H9 (cell line): Measurements from ENCODE around the gene DPP10. TPM values are rescaled to one million over a fixed set of nuclear protein-coding genes. Genes with fewer than 3 reads are reported as not detected.

ENCODE experiments used
- DNase-seq: peaks from one replicate; pipeline ENCODE4 v3.0.0-alpha.2; 2017
- H2AFZ ChIP-seq: one replicate; pipeline ENCODE4 v1.6.1; 2013; ENCODE audit warnings: mild to moderate bottlenecking, low read length, control low read depth, moderate library complexity
- H2AK5ac ChIP-seq: 2 replicates; pipeline ENCODE4 v1.6.1; 2013; ENCODE audit warnings: low read length, control low read depth, mixed read lengths; ENCODE audit not compliant: insufficient read length
- H2BK120ac ChIP-seq: one replicate; pipeline ENCODE4 v1.6.1; 2013; ENCODE audit warnings: low read depth, mild to moderate bottlenecking, low read length, control low read depth, inconsistent platforms; ENCODE audit not compliant: poor library complexity, severe bottlenecking
- H2BK12ac ChIP-seq: 2 replicates; pipeline ENCODE4 v1.6.1; 2013; ENCODE audit warnings: low read length, control low read depth, mixed read lengths, low read depth; ENCODE audit not compliant: insufficient read length
- H2BK15ac ChIP-seq: 2 replicates; pipeline ENCODE4 v1.6.1; 2013; ENCODE audit warnings: low read depth, low read length, control low read depth
- H2BK20ac ChIP-seq: one replicate; pipeline ENCODE4 v1.6.1; 2013; ENCODE audit warnings: low read depth, mild to moderate bottlenecking, low read length, control low read depth, inconsistent platforms; ENCODE audit not compliant: poor library complexity, severe bottlenecking
- H2BK5ac ChIP-seq: 2 replicates; pipeline ENCODE4 v1.6.1; 2013; ENCODE audit warnings: low read length, control low read depth, mixed read lengths; ENCODE audit not compliant: insufficient read length
- H3K14ac ChIP-seq: 2 replicates; pipeline ENCODE4 v1.6.1; 2013; ENCODE audit warnings: low read length, control low read depth; ENCODE audit not compliant: insufficient read depth
- H3K18ac ChIP-seq: 2 replicates; pipeline ENCODE4 v1.6.1; 2013; ENCODE audit warnings: low read depth, mild to moderate bottlenecking, mixed read lengths, low read length, control low read depth; ENCODE audit not compliant: insufficient read length
- H3K23ac ChIP-seq: 2 replicates; pipeline ENCODE4 v1.6.1; 2013; ENCODE audit warnings: low read length, control low read depth, mixed read lengths, low read depth; ENCODE audit not compliant: insufficient read length
- H3K23me2 ChIP-seq: 2 replicates; pipeline ENCODE4 v1.6.1; 2013; ENCODE audit warnings: low read depth, mild to moderate bottlenecking, mixed read lengths, low read length, control low read depth; ENCODE audit not compliant: insufficient read length, poor library complexity, severe bottlenecking
- H3K27ac ChIP-seq: 2 replicates; pipeline ENCODE4 v1.5.1; 2013; ENCODE audit warnings: low read length, control low read depth, mixed read lengths, low read depth; ENCODE audit not compliant: insufficient read length
- H3K27me3 ChIP-seq: 2 replicates; pipeline ENCODE4 v1.6.1; 2013; ENCODE audit warnings: low read length, control low read depth, inconsistent platforms; ENCODE audit not compliant: insufficient read depth
- H3K4ac ChIP-seq: 2 replicates; pipeline ENCODE4 v1.6.1; 2013; ENCODE audit warnings: low read depth, mild to moderate bottlenecking, control low read depth, inconsistent platforms, low read length, moderate library complexity
- H3K4me1 ChIP-seq: 2 replicates; pipeline ENCODE4 v1.6.1; 2013; ENCODE audit warnings: low read length, control low read depth, inconsistent platforms; ENCODE audit not compliant: insufficient read depth
- H3K4me2 ChIP-seq: 2 replicates; pipeline ENCODE4 v1.6.1; 2013; ENCODE audit warnings: low read length, control low read depth, mixed read lengths; ENCODE audit not compliant: insufficient read length, insufficient read depth
- H3K56ac ChIP-seq: 2 replicates; pipeline ENCODE4 v1.6.1; 2013; ENCODE audit warnings: low read depth, mild to moderate bottlenecking, mixed read lengths, low read length, control low read depth; ENCODE audit not compliant: insufficient read length
- H3K79me1 ChIP-seq: 2 replicates; pipeline ENCODE4 v1.6.1; 2013; ENCODE audit warnings: low read depth, mild to moderate bottlenecking, moderate library complexity, low read length, control low read depth, inconsistent platforms; ENCODE audit not compliant: insufficient read depth, poor library complexity, severe bottlenecking
- H3K79me2 ChIP-seq: 2 replicates; pipeline ENCODE4 v1.6.1; 2013; ENCODE audit warnings: low read length, control low read depth, inconsistent platforms; ENCODE audit not compliant: insufficient read depth
- H3K9ac ChIP-seq: 2 replicates; pipeline ENCODE4 v1.6.1; 2013; ENCODE audit warnings: low read length, control low read depth, mixed read lengths; ENCODE audit not compliant: insufficient read length; ENCODE audit errors: extremely low read depth
- H3K9me3 ChIP-seq: one replicate; pipeline ENCODE4 v1.6.1; 2013; ENCODE audit warnings: low read depth, low read length, inconsistent platforms; ENCODE audit not compliant: control insufficient read depth
- H3T11ph ChIP-seq: one replicate; pipeline ENCODE4 v1.6.1; 2013; ENCODE audit warnings: mild to moderate bottlenecking, low read length, control low read depth, inconsistent platforms
- H4K20me1 ChIP-seq: one replicate; pipeline ENCODE4 v1.6.1; 2013; ENCODE audit not compliant: control insufficient read depth, insufficient read length, insufficient read depth
- H4K5ac ChIP-seq: 2 replicates; pipeline ENCODE4 v1.6.1; 2013; ENCODE audit warnings: low read depth, mild to moderate bottlenecking, mixed read lengths, low read length, control low read depth; ENCODE audit not compliant: insufficient read length
- H4K8ac ChIP-seq: replicated peaks from 2 replicates; pipeline ENCODE4 v1.6.1; 2013; ENCODE audit warnings: low read length, control low read depth, mixed read lengths, low read depth; ENCODE audit not compliant: insufficient read length
- H4K91ac ChIP-seq: 2 replicates; pipeline ENCODE4 v1.6.1; 2013; ENCODE audit warnings: low read depth, mild to moderate bottlenecking, moderate library complexity, mixed read lengths, low read length, control low read depth; ENCODE audit not compliant: insufficient read length
- H3K27ac Mint-ChIP-seq, 3 experiments: 2 replicates in 2 of 3; 3 replicates in 1 of 3; pipeline ENCODE4 v1.8.0; 2020 to 2021; ENCODE audit warnings: mixed read lengths in 3 of 3, mild to moderate bottlenecking in 1 of 3, moderate library complexity in 1 of 3
- H3K27me3 Mint-ChIP-seq: 2 replicates; pipeline ENCODE4 v1.8.0; 2021; ENCODE audit warnings: low read depth, mild to moderate bottlenecking, moderate library complexity, mixed read lengths
- H3K36me3 Mint-ChIP-seq, 3 experiments: 2 replicates in 2 of 3; 3 replicates in 1 of 3; pipeline ENCODE4 v1.8.0; 2020 to 2021; ENCODE audit warnings: low read depth in 3 of 3, mixed read lengths in 3 of 3; ENCODE audit not compliant: insufficient read depth in 1 of 3
- H3K4me1 Mint-ChIP-seq, 2 experiments: 2 replicates each; pipeline ENCODE4 v1.8.0; 2020; ENCODE audit warnings: mixed read lengths in 2 of 2
- H3K4me3 Mint-ChIP-seq, 2 experiments: 2 replicates in 1 of 2; 3 replicates in 1 of 2; pipeline ENCODE4 v1.8.0; 2020 to 2021; ENCODE audit warnings: mild to moderate bottlenecking in 2 of 2, mixed read lengths in 2 of 2, moderate library complexity in 1 of 2
- H3K9me3 Mint-ChIP-seq, 2 experiments: 2 replicates in 1 of 2; 3 replicates in 1 of 2; pipeline ENCODE4 v1.8.0; 2020; ENCODE audit warnings: mild to moderate bottlenecking in 2 of 2, mixed read lengths in 2 of 2, moderate library complexity in 1 of 2
- CTCF ChIP-seq: fragments of 200-600 bp; sonication (generic); conservative IDR thresholded peaks from 3 replicates; pipeline ENCODE4 v1.8.0; 2021; ENCODE audit warnings: antibody characterized with exemption, mild to moderate bottlenecking
- WGBS: extraction: QIAGEN DNeasy Blood & Tissue Kit; methylation state at CpG from one replicate; pipeline ENCODE4 v1.1.7; 2013; ENCODE audit warnings: missing lambda C conversion rate, low lambda C conversion rate, mixed read lengths; ENCODE audit not compliant: insufficient read length; ENCODE audit errors: extremely low coverage; 5-methylcytosine and 5-hydroxymethylcytosine counted together
- total RNA-seq: library from RNA; stranded (reverse); gene quantifications from 2 replicates; pipeline ENCODE4 v1.2.1, GENCODE V29; 2021

The DPP10 gene
- total RNA-seq, 1 experiment from 2014 or later, result 11.3 TPM

- H3K9me3 Mint-ChIP-seq, result peaks cover 9 to 10% of the 10 kb centered on the region in 2 experiments; a peak in 4 of 5 replicates
- no peak overlapping the region for H3K18ac ChIP-seq
- no peak for TF ChIP-seq CTCF
These were observed 357.9 kb downstream of the DPP10 start for GRCh38 chr2:114800371-114800770.

More at GRCh38 chr2:114800371-114800770, 357.9 kb downstream of the DPP10 start:
- H2BK12ac ChIP-seq, result no peak overlapping the region
- H3K79me2 ChIP-seq, result no peaks in the 10 kb centered on the region
- no peak overlapping the region for H3K4ac ChIP-seq
- Mint-ChIP-seq H3K36me3 (peaks cover 0 to 19% (median 7%) of the 10 kb centered on the region in 3 experiments; a peak in 3 of 7 replicates), H3K4me1 (no peaks in the 10 kb centered on the region), H3K27ac (no peak overlapping the region), H3K4me3 (no peak overlapping the region), H3K27me3 (no peaks in the 10 kb centered on the region)
- H3K9ac ChIP-seq, result no peak overlapping the region
- no peaks in the 10 kb centered on the region for H4K20me1 ChIP-seq
- no peak overlapping the region for H3K27ac ChIP-seq
- H3K27me3 ChIP-seq, result no peaks in the 10 kb centered on the region
- H3K23ac ChIP-seq, result no peak overlapping the region
- H3K4me1 ChIP-seq, result no peaks in the 10 kb centered on the region
- no peak overlapping the region for H4K91ac ChIP-seq
- H3K9me3 ChIP-seq, result no peaks in the 10 kb centered on the region
- H2BK120ac ChIP-seq, result no peak overlapping the region
- DNase-seq, result no peak
- H2AFZ ChIP-seq, result no peak overlapping the region
- no peak overlapping the region for H2AK5ac ChIP-seq
- no peak overlapping the region for H4K8ac ChIP-seq
- H3K4me2 ChIP-seq, result no peak overlapping the region
- H2BK5ac ChIP-seq, result no peak overlapping the region
- H2BK15ac ChIP-seq, result no peak overlapping the region
- no peak overlapping the region for H3K14ac ChIP-seq
- no CpG with 5 or more reads among the region's 2 CpGs for WGBS
- H2BK20ac ChIP-seq, result no peak overlapping the region
- H3K23me2 ChIP-seq, result no peaks in the 10 kb centered on the region
- no peak overlapping the region for H4K5ac ChIP-seq
- no peak overlapping the region for H3T11ph ChIP-seq
- no peaks in the 10 kb centered on the region for H3K79me1 ChIP-seq
- no peak overlapping the region for H3K56ac ChIP-seq
